Right ventricle myocardium inferior (tissue), 1 donor: ENCODE data around the gene PHEX. TPM values are rescaled to one million over a fixed set of nuclear protein-coding genes. Genes with fewer than 3 reads are reported as not detected.
"Not testable (repeated sequence)": the region's sequence is repeated elsewhere in the genome, so short reads cannot be mapped to it uniquely, and the experiment has no call there.

Experiments
- ATAC-seq: fragments of 200-7000 bp; cut with Tn5 transposase; one replicate; pipeline ENCODE4 v1.9.1; 2020; ENCODE audit warnings: mild to moderate bottlenecking, moderate library complexity
- DNase-seq: peaks from one replicate; pipeline ENCODE4 v3.0.0; 2021; ENCODE audit errors: missing footprints
- intact Hi-C: fragments of 100-400 bp; cut with DNase I; formaldehyde crosslinking; loops from one replicate; pipeline ENCODE4 v1.11.0; 2022
- total RNA-seq: library from RNA; stranded (reverse); fragmentation: NEBNext Ultra II Directional; extraction: Animal tissue kit (Norgen Biotek cat#: 25700); gene quantifications from one replicate; pipeline ENCODE4 v1.2.1, GENCODE V29; 2021
- donor health status: DM: no; HTN: yes; CAD: no; lungs with severe emphysema.

PHEX gene
- total RNA-seq, 1 donor from 2014 or later, result 0.08 TPM

DNA sequence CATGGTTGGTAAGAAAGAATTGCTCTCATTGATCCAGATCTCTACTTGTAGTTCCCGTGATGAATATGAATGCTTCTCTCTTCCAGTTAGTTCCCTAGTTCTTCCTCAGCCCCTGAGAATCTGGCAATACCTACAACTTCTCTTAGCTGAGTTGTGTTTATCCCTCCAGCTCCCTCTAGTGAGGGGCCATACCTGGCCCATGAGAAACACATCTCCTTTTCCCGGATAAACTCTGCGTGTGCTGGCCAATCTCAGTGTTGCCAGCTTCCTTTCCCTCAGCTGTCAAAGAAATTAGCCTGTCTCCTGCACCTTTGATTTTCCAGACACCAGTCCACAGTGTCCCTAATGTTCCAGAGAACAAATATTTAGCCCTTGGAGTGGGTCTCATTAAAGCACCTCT lies 246.2 kb downstream of the PHEX start:
- ATAC-seq, result no peak
- intact Hi-C loops, result no loop called here
- DNase-seq, result no peak

DNA sequence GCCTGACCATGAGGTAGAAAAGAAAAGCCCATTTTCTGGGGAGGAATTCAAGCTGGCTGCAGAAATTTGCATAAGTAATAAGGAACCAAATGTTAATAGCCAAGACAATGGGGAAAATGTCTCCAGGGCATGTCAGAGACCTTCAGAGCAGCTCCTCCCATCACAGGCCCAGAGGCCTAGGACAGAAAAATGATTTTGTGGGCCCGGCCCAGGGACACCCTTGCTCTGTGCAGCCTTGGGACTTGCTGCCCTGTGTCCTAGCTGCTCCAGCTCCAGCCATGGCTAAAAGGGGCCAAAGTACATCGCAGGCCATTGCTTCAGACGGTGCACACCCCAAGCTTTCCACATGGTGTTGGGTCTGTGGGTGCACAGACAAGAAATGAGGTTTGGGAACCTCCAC lies 257.1 kb downstream of the PHEX start:
- DNase-seq, intact Hi-C loops, ATAC-seq: not testable (repeated sequence)

DNA sequence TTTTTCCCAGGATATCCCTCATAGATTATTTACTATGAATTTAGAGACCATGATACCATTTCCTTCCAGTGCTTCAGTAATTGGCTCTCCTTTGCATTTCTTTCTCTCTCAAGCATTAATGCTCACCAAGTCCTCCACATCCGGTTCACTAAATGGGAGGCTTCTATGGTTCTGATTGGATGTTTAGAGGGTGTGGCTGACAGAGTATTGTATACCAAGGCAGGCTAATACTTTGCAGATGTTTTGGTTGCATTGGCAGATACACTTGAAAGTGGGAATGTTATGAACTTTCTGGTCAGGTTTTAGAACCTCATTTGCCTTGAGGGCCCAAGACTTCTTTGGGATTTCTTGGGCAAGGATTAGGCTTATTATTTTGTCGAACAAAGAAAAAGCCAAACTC lies 264.7 kb downstream of the PHEX start:
- ATAC-seq (no peak), DNase-seq (no peak)
- intact Hi-C loops, result no loop called here

DNA sequence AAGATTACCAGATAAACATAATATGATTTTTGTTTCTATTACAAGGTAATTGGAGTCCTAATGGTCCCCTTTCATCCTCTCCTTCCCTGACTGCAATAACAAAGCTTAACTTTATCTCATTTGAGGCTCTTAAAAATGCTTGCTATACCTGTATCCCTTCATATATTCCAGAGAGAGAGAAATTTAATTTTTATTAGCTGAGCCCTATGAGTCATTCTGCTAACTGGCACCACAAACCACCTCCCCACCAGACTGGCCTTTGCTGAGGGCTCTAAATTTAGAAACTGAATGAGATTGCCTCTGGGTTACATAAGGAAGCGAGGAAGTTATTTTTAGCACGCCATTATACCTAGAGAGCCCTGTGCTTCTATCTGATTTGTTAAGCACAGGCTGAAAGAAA lies 268.0 kb downstream of the PHEX start:
- DNase-seq (no peak), ATAC-seq (peak; percentile 71)
- intact Hi-C loops, result no loop called here

Other genes starting within 250 kb of the PHEX start
- gene MBTPS2, start 192.7 kb upstream of the PHEX start, total RNA-seq, result 8.3 TPM
- gene YY2, start 176.3 kb upstream of the PHEX start, total RNA-seq, result 0.46 TPM
- 54.4 TPM for gene SMS, start 91.6 kb upstream of the PHEX start, total RNA-seq
- not detected for gene CBLL2, start 240.6 kb downstream of the PHEX start, total RNA-seq